Endothelial cell of umbilical vein (primary cell): Measurements from ENCODE around the gene UNC5A.

ENCODE experiments used
- EZH2 ChIP-seq: IDR thresholded peaks from 2 replicates; pipeline ENCODE4 v1.6.1; 2012; ENCODE audit warnings: borderline replicate concordance, low read depth, mild to moderate bottlenecking, moderate library complexity, low read length, inconsistent platforms; ENCODE audit not compliant: severe bottlenecking
- FOS ChIP-seq: IDR thresholded peaks from 2 replicates; pipeline ENCODE4 v1.6.1; 2011; ENCODE audit warnings: mild to moderate bottlenecking, low read length, moderate library complexity, borderline replicate concordance; ENCODE audit not compliant: insufficient read depth
- MAX ChIP-seq: IDR thresholded peaks from 2 replicates; pipeline ENCODE4 v1.6.1; 2011; ENCODE audit not compliant: insufficient read depth, insufficient read length
- MYC ChIP-seq: IDR thresholded peaks from one replicate; pipeline ENCODE4 v1.6.1; 2011; ENCODE audit warnings: mild to moderate bottlenecking, low read depth, low read length
- POLR2A ChIP-seq: IDR thresholded peaks from 2 replicates; pipeline ENCODE4 v1.6.1; 2012; ENCODE audit warnings: low read depth, mild to moderate bottlenecking, control low read depth, low read length
- POLR2AphosphoS5 ChIP-seq: IDR thresholded peaks from 2 replicates; pipeline ENCODE4 v1.6.1; 2012; ENCODE audit warnings: low read depth, mild to moderate bottlenecking, control low read depth, low read length, moderate library complexity; ENCODE audit not compliant: insufficient read depth
- TF ChIP-seq, protein P1 (sequence below), 2 donors: IDR thresholded peaks; 1 replicate in 1 of 2; 2 replicates in 1 of 2; pipeline ENCODE4 v1.5.1; 2011; ENCODE audit warnings: low read length in 2 of 2, mild to moderate bottlenecking in 2 of 2, moderate library complexity in 2 of 2, control low read depth in 1 of 2, inconsistent platforms in 1 of 2, low read depth in 1 of 2; ENCODE audit not compliant: insufficient read depth in 1 of 2; ENCODE audit errors: extremely low read depth in 1 of 2

DNA sequence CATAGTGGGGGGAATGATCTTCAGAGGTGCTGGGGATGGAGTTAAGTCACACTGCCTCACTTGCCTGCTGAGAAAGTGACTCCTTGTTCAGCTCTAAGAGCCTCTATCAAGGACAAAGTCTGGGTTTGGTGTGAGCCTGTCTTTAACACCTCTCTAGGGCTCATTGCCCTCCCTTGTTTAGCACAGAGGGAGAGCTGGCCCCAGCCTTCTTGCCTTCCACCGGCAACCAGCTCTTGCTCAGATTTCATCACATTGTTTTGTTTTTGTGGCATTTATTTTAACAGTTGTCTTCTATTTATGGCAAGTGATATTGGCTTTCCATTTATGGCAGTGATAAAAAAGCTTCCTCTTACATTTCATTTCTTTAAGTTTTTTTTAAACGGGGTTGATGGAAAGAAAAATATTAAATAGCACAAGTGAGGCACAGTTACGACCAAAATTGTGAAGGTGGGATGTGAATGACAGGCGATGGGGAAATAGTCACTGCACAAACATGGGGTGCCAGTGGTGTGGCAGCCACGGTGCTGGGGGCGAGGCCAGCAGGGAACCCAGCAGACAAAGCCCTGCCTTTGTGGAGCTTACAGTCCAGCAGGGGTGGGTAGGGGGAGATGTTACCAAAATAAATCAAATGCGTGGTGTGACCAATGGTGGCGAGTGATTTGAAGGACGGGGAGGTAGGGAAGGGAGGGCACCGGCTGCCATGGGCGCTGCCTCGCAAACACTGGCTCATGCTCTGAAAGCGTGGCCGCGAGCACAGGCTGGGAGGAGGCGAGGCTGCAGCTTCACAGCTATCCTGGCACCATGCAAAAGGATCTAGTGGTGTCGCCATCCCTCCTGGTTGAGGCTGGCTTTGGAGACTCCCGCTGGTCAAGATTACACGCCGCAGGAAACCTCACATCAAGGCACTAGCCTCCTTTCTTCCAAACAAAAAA, 21.2 kb upstream of the UNC5A start:
- no peak for TF ChIP-seq EZH2
- TF ChIP-seq, protein P1, sequence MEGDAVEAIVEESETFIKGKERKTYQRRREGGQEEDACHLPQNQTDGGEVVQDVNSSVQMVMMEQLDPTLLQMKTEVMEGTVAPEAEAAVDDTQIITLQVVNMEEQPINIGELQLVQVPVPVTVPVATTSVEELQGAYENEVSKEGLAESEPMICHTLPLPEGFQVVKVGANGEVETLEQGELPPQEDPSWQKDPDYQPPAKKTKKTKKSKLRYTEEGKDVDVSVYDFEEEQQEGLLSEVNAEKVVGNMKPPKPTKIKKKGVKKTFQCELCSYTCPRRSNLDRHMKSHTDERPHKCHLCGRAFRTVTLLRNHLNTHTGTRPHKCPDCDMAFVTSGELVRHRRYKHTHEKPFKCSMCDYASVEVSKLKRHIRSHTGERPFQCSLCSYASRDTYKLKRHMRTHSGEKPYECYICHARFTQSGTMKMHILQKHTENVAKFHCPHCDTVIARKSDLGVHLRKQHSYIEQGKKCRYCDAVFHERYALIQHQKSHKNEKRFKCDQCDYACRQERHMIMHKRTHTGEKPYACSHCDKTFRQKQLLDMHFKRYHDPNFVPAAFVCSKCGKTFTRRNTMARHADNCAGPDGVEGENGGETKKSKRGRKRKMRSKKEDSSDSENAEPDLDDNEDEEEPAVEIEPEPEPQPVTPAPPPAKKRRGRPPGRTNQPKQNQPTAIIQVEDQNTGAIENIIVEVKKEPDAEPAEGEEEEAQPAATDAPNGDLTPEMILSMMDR (IDR thresholded peaks at IDR 0.05; ENCODE audit: extremely low read depth in 1 of 2, insufficient read depth in 1 of 2, low read depth in 1 of 2, low read length in 2 of 2): no peak
- TF ChIP-seq MAX: no peak
- no peak for TF ChIP-seq POLR2A
- TF ChIP-seq MYC: no peak
- no peak for TF ChIP-seq POLR2AphosphoS5
- no peak for TF ChIP-seq FOS
